ENCODE results near the gene DLX1.

GRCh38 chr2:172134270-172134669 is 49.0 kb downstream of the DLX1 start:
- TF ChIP-seq POLR2A (IDR thresholded peaks at IDR 0.05) (no peak), EP300 (IDR thresholded peaks at IDR 0.05) (no peak), CTCF (IDR thresholded peaks at IDR 0.05) (no peak)

Measured in upper lobe of left lung (tissue), 4 donors.